OCI-LY3 (cell line): ENCODE measurements around the gene INPP5A.

Source experiments
- EZH2phosphoT487 ChIP-seq: fragments of 200-600 bp; shearing (Covaris generic); IDR thresholded peaks from 2 replicates; pipeline ENCODE4 v1.6.1; 2018; ENCODE audit warnings: antibody characterized with exemption, mixed run types, low read depth
- TF ChIP-seq, protein P1 (sequence below): fragments of 200-600, 300-600 bp; sonication (generic); IDR thresholded peaks from 2 replicates; pipeline ENCODE4 v1.5.1; 2014; ENCODE audit warnings: antibody characterized with exemption, low read length, low read depth

DNA sequence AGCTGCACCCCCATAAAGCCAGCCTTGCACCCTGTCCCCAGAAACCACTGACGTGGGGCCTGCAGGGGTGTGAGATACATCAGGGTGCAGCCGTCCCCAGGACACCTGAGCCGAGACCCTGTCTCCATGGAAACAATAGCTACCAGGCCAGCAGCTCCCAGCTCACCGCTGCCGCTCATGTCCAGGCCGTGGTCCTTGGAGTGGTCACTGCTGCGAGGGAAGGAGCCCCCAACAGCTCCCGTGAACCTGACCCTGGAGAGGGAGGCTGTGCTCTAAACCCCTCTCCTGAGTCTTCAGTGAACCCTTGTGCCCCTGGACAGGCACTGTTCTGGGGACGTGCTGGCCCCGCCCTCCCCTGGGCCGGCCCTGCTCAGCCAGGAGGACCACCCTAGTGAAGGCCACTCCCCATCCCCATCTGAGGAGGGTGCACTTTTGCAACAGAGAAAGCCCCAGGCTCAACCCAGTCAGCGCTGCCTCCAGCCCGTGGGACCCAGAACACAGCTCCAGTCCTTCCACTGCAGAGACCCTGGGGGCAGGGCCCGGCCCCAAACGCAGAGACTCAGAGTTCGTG is 19.6 kb upstream of the INPP5A start:
- TF ChIP-seq, protein P1, sequence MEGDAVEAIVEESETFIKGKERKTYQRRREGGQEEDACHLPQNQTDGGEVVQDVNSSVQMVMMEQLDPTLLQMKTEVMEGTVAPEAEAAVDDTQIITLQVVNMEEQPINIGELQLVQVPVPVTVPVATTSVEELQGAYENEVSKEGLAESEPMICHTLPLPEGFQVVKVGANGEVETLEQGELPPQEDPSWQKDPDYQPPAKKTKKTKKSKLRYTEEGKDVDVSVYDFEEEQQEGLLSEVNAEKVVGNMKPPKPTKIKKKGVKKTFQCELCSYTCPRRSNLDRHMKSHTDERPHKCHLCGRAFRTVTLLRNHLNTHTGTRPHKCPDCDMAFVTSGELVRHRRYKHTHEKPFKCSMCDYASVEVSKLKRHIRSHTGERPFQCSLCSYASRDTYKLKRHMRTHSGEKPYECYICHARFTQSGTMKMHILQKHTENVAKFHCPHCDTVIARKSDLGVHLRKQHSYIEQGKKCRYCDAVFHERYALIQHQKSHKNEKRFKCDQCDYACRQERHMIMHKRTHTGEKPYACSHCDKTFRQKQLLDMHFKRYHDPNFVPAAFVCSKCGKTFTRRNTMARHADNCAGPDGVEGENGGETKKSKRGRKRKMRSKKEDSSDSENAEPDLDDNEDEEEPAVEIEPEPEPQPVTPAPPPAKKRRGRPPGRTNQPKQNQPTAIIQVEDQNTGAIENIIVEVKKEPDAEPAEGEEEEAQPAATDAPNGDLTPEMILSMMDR = no peak
- TF ChIP-seq EZH2phosphoT487 = no peak
